Right lobe of liver (tissue), 4 donors: ENCODE data around the gene TARM1.
A peak's percentile ranks its signal among the peaks of the same experiment; 100 is the strongest.

ENCODE experiments used
- POLR2A ChIP-seq: fragments of 450-650 bp; IDR thresholded peaks from one replicate; pipeline ENCODE4 v1.6.1; 2017; ENCODE audit warnings: antibody characterized with exemption, mild to moderate bottlenecking
- TF ChIP-seq, protein P1 (sequence below), 4 donors: fragments of 200-600 bp in 3 of 4; fragments of 450-650 bp in 1 of 4; IDR thresholded peaks; one replicate each; pipeline versions ENCODE4 v1.5.1 to v1.8.0; 2016 to 2022; ENCODE audit warnings: antibody characterized with exemption in 4 of 4, mild to moderate bottlenecking in 2 of 4
- donor health status: DM: no; HTN: no; CAD: no.
- donor health status: DM: no; HTN: no; CAD: no.
- donor health status: DM: no; HTN: yes; CAD: no.

GRCh38 chr19:54029930-54030490, 51.2 kb downstream of the TARM1 start:
- TF ChIP-seq, protein P1, sequence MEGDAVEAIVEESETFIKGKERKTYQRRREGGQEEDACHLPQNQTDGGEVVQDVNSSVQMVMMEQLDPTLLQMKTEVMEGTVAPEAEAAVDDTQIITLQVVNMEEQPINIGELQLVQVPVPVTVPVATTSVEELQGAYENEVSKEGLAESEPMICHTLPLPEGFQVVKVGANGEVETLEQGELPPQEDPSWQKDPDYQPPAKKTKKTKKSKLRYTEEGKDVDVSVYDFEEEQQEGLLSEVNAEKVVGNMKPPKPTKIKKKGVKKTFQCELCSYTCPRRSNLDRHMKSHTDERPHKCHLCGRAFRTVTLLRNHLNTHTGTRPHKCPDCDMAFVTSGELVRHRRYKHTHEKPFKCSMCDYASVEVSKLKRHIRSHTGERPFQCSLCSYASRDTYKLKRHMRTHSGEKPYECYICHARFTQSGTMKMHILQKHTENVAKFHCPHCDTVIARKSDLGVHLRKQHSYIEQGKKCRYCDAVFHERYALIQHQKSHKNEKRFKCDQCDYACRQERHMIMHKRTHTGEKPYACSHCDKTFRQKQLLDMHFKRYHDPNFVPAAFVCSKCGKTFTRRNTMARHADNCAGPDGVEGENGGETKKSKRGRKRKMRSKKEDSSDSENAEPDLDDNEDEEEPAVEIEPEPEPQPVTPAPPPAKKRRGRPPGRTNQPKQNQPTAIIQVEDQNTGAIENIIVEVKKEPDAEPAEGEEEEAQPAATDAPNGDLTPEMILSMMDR (IDR thresholded peaks at IDR 0.05), result peak; percentile 41 to 53 (median 48)
- TF ChIP-seq POLR2A, result no peak
